Esophagus muscularis mucosa (tissue), 4 donors: ENCODE results near the gene ORMDL3.

Source experiments
- EP300 ChIP-seq: sonication (generic); formaldehyde crosslinking; IDR thresholded peaks from one replicate; pipeline ENCODE4 v1.6.1; 2017; ENCODE audit warnings: antibody characterized with exemption
- POLR2A ChIP-seq: fragments of 450-650 bp; IDR thresholded peaks from one replicate; pipeline ENCODE4 v1.6.1; 2017; ENCODE audit warnings: antibody characterized with exemption, moderate library complexity, mild to moderate bottlenecking, low read depth
- POLR2AphosphoS5 ChIP-seq, 2 donors: sonication (generic); formaldehyde crosslinking; IDR thresholded peaks; one replicate each; pipeline ENCODE4 v1.6.1; 2017; ENCODE audit warnings: antibody characterized with exemption in 2 of 2
- TF ChIP-seq, protein P1 (sequence below), 3 experiments: fragments of 200-600 bp in 2 of 3; fragments of 450-650 bp in 1 of 3; sonication (generic) in 2 of 3; IDR thresholded peaks; one replicate each; pipeline ENCODE4 v1.5.1; 2017 to 2019; ENCODE audit warnings: antibody characterized with exemption in 3 of 3, mild to moderate bottlenecking in 2 of 3, moderate library complexity in 1 of 3

DNA sequence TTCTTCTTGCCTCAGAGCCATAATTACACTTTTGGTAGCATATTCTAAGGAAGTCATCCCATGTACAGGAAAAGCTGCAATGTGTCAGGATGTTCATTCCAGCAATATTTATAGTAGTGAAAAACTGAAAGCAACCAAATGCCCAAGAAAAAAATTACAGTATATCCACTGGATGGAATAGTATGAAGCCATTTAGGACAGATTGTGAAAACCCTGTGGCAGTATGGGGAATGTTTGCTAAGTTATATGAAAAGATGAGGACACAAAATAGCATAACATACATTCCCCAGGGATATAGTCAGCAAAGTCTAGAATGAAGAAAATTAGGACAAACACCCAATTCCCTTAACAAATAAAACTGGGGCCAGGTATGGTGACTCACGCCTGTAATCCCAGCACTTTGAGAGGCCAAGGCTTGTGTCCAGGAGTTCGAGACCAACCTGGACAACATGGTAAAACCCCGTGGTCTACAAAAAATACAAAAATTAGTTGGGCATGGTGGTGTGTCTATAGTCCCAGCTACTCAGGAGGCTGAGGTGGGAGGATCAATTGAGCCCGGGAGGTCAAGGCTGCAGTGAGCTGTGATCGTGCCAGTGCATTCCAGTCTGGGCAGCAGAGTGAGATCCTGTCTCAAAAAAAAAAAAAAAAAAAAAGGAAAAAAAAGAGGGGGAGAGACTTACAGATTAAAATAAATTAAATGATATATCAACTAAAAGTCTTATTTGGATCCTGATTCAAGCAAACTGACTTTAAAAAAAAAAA lies 2.4 kb upstream of the ORMDL3 start:
- TF ChIP-seq, protein P1, sequence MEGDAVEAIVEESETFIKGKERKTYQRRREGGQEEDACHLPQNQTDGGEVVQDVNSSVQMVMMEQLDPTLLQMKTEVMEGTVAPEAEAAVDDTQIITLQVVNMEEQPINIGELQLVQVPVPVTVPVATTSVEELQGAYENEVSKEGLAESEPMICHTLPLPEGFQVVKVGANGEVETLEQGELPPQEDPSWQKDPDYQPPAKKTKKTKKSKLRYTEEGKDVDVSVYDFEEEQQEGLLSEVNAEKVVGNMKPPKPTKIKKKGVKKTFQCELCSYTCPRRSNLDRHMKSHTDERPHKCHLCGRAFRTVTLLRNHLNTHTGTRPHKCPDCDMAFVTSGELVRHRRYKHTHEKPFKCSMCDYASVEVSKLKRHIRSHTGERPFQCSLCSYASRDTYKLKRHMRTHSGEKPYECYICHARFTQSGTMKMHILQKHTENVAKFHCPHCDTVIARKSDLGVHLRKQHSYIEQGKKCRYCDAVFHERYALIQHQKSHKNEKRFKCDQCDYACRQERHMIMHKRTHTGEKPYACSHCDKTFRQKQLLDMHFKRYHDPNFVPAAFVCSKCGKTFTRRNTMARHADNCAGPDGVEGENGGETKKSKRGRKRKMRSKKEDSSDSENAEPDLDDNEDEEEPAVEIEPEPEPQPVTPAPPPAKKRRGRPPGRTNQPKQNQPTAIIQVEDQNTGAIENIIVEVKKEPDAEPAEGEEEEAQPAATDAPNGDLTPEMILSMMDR (IDR thresholded peaks at IDR 0.05), result no peak
- no peak for TF ChIP-seq POLR2A
- TF ChIP-seq EP300, result no peak
- no peak for TF ChIP-seq POLR2AphosphoS5 (IDR thresholded peaks at IDR 0.05)
